Measurements from ENCODE around the gene ZBTB8B.
"Not testable (repeated sequence)": the region's sequence is repeated elsewhere in the genome, so short reads cannot be mapped to it uniquely, and the experiment has no call there.

Gene ZBTB8B

GRCh38 chr1:32470991-32471694 is 6.3 kb downstream of the ZBTB8B start:
- DNase-seq, result peak; percentile 25

DNA sequence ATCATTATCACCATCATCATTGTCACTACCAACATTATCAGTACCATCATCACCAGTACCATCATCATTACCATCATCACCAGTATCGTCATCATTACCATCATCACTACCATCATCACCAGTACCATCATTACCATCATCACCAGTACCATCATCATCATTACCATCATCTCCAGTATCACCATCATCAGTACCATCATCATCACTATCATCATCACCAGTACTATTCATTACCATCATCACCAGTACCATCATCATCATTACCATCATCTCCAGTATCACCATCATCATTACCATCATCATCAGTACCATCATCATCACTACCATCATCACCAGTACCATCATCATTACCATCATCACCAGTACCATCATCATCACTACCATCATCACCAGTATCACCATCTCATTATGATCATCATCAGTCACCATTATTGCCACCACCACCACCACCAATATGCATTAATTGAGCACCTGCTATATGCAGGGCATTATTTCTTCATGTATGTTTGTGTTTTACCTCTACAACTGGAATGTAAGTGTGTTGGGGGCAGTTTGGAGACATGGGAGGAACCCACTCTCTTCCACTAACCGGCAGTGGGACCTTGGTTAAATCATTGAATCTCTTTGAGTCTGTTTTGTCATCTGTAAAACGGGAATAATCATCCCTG is 7.0 kb downstream of the ZBTB8B start:
- no peak for DNase-seq

GRCh38 chr1:32472966-32473365 is 8.1 kb downstream of the ZBTB8B start:
- not testable (repeated sequence) for DNase-seq

GRCh38 chr1:32474954-32475353 is 10.1 kb downstream of the ZBTB8B start:
- no peak for DNase-seq

- DNase-seq, result no peak
Observed at GRCh38 chr1:32480003-32480402, 15.1 kb downstream of the ZBTB8B start.

DNA sequence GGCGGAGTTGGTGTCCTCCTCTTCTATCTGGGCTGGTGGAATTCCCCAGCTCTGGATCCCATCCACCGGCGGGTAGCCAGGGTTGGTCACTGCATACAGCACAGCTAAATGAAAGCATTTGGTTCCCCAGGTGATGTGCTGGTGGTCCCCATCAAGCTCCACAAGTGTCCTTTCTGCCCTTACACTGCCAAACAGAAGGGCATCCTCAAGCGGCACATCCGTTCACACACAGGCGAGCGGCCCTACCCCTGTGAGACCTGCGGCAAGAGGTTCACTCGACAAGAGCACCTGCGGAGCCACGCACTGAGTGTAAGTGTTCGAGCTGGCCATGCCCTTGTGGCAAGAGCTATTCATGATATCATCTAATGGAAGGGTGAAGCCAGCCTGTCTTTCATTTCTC is 15.9 kb downstream of the ZBTB8B start:
- DNase-seq, result no peak

- DNase-seq, result not testable (repeated sequence)
Observed at GRCh38 chr1:32481788-32482187, 16.9 kb downstream of the ZBTB8B start.

GRCh38 chr1:32485554-32486255 is 20.8 kb downstream of the ZBTB8B start:
- DNase-seq, result no peak

DNA sequence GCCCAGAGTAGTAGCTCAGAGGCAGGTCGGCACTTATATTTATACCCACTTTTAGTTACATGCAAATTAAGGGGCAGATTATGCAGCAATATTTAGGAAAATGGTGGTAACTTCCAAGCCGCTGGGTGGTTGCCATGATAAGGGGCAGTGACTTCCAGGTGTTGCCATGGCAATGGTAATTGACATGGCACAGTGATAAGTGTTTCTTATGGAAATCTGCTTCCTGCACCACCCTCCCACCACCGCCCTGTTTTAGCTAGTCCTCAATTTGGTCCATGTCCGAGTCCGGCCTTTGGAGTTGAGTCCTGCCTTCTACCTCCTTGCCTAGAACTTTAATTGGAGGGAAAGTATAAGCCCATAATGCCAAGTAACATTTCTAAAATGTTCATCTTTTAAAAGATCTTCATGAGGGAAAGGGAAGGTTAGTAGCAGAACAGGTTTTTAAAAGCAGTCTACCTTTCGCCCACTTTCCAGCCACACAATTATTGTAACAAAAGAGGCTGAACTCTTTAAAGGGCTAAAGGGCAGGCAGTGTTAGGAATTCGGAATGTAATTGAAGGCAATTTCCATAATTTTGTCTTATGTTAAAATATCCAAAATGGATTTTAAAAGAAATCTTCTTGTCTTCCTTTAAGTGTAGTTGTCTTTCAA is 21.7 kb downstream of the ZBTB8B start:
- no peak for DNase-seq

GRCh38 chr1:32487182-32487581 is 22.3 kb downstream of the ZBTB8B start:
- DNase-seq, result no peak

GRCh38 chr1:32489774-32490454 is 25.0 kb downstream of the ZBTB8B start:
- no peak for DNase-seq

GRCh38 chr1:32491386-32491785 is 26.5 kb downstream of the ZBTB8B start:
- DNase-seq, result no peak

GRCh38 chr1:32494196-32494595 is 29.3 kb downstream of the ZBTB8B start:
- no peak for DNase-seq

GRCh38 chr1:32494711-32495337 is 30.0 kb downstream of the ZBTB8B start:
- DNase-seq, result no peak

DNA sequence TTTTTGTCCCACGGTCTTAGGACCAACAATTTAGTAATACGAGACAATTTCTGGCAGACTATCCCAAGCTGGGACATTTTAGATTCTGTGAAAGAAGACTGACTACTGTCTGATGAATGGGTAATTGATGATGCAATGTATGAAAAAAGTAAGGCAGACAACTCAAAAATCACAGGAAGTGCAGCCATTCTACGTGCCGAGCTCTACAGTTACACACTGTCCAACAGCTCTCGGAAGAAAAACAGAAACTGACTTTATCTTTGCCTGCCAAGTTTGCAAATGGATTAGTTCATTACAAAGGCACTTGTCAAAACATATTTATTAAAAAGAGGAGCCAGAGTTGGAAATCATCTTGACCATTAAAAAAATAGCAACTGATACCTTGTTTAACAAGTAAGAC is 31.3 kb downstream of the ZBTB8B start:
- no peak for DNase-seq

DNA sequence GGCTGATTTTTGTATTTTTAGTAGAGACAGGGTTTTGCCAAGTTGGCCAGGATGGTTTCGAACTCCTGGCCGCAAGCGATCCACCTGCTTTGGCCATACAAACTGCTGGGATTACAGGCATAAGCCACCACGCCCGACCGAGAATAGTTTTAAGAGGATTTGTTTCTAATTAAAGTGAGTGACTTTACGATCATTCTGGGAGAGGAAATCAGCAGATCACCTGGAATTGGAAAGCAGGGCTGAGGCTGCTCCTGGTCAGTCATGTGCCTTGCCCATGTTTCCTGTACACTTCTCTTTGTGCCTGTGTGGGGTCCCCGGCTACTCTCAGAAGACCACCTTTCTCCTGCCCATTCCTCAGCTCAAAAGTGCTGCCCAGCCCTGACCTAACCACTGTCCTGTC is 33.9 kb downstream of the ZBTB8B start:
- DNase-seq, result no peak

DNA sequence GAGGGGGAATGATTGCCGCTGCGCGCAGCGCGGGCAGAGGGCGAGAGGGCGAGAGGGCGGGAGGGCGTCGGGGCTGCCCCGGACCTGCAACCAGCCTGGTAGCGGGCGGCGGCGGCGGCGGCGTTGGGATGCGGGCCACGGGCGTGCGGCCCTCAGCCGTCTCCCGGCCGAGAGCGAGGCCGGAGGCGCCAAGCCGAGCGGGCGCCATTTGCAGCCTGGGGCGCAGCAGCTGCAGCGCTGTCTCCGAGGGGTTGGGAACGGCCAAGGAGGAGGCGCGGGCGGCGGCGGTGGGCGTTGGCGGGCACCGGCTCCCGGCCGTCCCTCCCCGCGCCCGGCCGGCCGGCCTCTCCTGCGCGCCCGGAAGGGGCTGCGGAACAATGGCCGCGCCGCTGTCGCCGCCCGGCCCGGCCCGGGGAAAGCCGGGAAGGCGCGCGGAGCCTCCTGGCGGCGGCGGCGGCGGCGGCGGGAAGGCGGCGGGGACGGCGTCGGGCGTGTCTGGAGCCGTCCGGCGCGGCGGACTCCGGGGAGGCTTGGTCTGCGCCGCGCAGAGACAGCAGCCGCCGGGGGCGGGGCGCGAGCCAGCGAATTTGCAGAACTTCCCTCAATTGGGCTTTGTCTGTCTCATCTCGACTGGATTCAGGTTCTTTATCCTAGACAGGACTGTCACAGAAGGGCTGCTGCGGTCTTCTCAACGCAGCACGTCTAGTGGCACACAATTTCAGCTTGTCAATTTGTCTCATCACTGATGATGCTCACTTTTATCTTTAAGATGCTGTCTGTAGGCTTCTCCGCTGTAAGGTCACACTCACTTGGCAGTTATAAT is 35.7 kb downstream of the ZBTB8B start:
- peak; percentile 81 for DNase-seq

DNA sequence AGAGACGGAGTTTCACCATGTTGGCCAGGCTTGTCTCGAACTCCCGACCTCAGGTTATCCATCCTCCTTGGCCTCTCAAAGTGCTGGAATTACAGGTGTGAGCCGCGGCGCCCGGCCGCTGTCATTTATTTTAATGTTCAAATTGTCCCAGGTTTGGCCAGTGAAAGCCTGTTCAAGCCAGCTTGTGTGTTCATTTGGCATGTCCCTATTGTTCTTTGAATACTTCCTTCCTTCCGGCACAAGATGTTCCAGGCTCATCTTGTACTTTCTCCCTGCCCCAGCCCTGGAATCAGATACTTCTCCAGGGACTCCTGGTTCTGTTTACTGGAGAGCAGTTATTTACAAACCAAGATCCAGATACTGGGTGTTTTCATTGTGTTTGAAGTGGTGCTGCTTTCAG is 37.0 kb downstream of the ZBTB8B start:
- no peak for DNase-seq

GRCh38 chr1:32503153-32503552 is 38.3 kb downstream of the ZBTB8B start:
- no peak for DNase-seq

DNA sequence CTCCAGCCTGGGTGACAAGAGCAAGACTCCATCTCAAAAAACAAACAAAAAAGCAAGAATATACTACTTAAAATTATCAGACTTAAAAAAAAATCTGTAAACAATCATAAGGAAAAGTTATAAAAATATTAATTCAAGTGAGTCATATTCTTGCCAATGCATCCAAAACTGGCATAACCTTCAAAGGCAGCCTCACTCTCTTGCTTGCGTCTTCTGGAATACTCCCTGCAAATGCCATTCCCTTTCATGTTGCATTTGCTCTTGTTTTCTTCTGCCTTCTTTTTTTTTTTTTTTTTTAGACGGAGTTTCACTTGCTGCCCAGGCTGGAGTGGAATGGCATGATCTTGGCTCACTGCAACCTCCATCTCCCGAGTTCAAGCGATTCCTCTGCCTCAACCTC is 42.1 kb downstream of the ZBTB8B start:
- no peak for DNase-seq

- no peak for DNase-seq
Observed at GRCh38 chr1:32508761-32509160, 43.9 kb downstream of the ZBTB8B start.

GRCh38 chr1:32509939-32510338 is 45.1 kb downstream of the ZBTB8B start:
- no peak for DNase-seq

All from retina (tissue), 1 donor.